CD1c-positive myeloid dendritic cell (primary cell): ENCODE measurements around the gene EOGT.

Experiments used
- DNase-seq: peaks from one replicate; pipeline ENCODE4 v3.0.0-alpha.2; 2016; ENCODE audit errors: extremely low spot score

Gene EOGT

GRCh38 chr3:68963376-68963775 is 50.1 kb downstream of the EOGT start:
- DNase-seq = no peak

- DNase-seq = peak; percentile 9
Observed at GRCh38 chr3:68958932-68959331, 54.6 kb downstream of the EOGT start.

- no peak for DNase-seq
Observed at GRCh38 chr3:68957895-68958294, 55.6 kb downstream of the EOGT start.

DNA sequence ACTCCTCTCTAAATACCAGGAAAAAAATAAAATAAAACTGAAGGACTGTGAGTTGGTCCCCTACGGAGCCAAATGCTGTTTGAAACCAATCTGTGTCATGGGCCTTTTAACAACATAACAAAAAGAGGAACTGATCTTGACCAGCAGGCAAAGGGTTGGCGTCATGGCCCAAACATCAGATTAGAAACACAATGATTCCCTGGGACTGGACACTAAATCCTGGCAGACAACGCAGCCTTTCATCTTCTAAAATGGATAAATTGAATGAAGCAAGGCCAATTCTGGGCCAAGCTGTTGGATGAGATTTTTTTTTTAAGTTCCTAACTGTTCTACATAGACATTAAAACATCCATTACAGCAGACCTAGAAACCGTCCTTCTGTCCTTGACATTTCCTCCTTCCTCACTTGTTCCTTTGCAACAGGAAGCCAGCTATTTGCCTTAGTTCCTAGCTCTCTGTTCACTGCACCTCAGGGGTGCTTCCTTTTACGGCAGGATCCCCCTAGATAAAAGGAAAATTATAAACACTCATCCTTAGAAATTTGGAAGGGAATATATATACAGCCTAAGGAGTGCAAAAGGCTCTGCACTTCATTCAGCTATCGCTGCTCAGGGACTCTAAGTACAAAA is 59.6 kb downstream of the EOGT start:
- no peak for DNase-seq

- no peak for DNase-seq
Observed at GRCh38 chr3:68945225-68945624, 68.3 kb downstream of the EOGT start.

GRCh38 chr3:68943753-68944500 is 69.6 kb downstream of the EOGT start:
- no peak for DNase-seq

- no peak for DNase-seq
Observed at GRCh38 chr3:68941055-68941454, 72.4 kb downstream of the EOGT start.

- DNase-seq = no peak
Observed at GRCh38 chr3:68936856-68937255, 76.6 kb downstream of the EOGT start.

- DNase-seq = no peak
Observed at GRCh38 chr3:68935778-68936177, 77.7 kb downstream of the EOGT start.

DNA sequence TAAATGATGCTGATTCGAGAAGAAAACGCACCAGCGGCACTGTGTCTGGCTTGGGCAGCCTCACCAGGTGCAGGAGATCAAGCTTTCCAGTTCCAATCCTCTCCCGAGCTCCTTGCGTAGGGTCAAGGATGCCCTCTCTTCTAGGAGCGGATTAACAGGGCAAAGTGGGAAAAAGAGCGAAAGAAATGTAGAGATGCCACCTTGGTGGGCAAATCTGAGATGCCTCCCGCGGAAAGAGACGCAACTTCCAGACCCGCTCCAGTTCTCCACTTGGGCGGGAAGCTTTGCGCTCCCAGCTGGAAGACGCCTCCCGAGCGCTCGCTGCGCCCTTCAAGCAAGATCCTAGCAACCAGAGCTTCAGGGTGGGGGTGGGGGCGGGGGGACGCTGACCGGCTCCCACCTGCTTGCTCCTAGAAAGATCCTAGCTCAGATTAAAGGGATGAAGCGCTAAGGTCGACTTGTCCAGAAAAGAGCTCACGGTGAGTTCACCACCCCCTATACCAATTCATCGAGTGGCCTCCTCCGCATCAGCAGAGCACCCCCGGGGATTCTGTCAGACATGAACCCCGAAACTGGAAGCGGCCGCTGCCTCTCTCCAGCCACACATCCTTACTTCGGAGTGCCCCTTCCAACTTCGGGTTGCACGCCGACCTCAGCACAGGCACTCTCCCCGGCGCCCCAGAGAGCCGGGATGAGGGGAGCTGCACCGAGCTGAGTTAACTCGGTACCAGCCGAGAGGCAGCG is 81.9 kb downstream of the EOGT start:
- DNase-seq = no peak
